A204.1 (cell line): Measurements from ENCODE around the gene CCL8.

Experiments
- FAIRE-seq: peaks from 2 replicates; lab custom pipeline; 2012; peaks lifted over from hg19 to GRCh38; lab: Jason Lieb, UNC

The CCL8 gene

DNA sequence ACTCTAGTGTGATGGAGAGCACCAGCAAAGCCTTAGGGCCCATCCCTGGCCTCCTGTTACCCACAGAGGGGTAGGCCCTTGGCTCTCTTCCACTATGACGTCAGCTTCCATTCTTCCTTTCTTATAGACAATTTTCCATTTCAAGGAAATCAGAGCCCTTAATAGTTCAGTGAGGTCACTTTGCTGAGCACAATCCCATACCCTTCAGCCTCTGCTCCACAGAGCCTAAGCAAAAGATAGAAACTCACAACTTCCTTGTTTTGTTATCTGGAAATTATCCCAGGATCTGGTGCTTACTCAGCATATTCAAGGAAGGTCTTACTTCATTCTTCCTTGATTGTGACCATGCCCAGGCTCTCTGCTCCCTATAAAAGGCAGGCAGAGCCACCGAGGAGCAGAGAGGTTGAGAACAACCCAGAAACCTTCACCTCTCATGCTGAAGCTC, at the start of gene CCL8:
CCL8 (plus strand) TSS at position 397 of the 445 bp plus-strand sequence. CDS start 67 bp downstream, outside the sequence.
- no peak for FAIRE-seq

DNA sequence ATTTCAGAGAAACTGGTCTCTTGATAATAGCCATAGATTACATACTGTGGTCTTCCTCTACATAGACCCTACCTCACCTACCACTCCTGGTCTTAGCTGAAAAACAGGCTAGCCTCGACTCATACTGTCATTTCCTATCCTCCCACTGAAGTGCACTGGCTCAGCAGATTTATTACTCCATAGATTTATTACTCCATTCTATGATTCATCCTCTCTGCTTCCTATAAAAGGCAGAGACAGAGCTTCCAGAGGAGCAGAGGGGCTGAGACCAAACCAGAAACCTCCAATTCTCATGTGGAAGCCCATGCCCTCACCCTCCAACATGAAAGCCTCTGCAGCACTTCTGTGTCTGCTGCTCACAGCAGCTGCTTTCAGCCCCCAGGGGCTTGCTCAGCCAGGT, 49.3 kb upstream of the CCL8 start, which contains the start of gene CCL7:
CCL7 (plus strand) TSS at position 253 of the 400 bp plus-strand sequence; CDS start at position 323, 70 bp downstream.
- FAIRE-seq: no peak

DNA sequence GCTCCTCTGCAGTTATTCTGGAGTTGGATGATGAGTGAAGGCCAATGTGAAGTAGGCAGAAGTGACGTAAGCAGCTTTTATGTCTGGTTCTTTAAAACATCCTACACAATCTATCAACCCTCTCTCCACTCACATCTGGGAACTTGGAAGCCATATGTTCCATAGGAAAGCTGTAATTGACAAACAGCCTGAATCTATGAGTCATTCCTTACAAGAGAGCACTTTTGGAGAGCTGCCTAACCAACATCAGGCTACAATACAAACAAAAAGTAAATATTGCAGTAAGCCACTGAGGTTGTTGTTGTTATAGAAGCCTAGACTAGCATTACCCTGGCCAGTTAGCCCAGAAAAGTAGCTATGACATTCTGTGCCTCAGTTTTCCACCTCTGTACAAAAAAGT, 43.4 kb upstream of the CCL8 start:
- FAIRE-seq: no peak

DNA sequence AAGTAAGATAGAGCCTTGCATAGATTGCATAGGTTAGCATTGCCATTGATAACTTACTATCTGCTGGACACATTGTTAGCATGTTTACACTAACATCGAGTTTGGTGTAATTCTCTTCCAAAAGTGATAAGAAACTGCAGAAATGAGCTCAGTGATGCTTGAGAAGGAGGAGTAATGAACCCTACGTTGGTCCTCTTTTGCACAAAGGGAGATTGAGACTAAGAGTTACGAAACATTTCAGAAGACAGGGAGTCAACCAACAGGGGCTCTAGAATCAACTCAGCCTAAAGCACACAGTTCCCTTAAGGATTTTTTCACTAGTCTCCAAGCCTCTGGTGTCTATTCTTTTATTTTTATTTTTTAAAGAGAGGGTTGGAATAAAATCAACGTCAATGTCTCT, 42.4 kb upstream of the CCL8 start:
- FAIRE-seq: no peak

GRCh38 chr17:34283571-34283970, 35.7 kb upstream of the CCL8 start:
- no peak for FAIRE-seq

DNA sequence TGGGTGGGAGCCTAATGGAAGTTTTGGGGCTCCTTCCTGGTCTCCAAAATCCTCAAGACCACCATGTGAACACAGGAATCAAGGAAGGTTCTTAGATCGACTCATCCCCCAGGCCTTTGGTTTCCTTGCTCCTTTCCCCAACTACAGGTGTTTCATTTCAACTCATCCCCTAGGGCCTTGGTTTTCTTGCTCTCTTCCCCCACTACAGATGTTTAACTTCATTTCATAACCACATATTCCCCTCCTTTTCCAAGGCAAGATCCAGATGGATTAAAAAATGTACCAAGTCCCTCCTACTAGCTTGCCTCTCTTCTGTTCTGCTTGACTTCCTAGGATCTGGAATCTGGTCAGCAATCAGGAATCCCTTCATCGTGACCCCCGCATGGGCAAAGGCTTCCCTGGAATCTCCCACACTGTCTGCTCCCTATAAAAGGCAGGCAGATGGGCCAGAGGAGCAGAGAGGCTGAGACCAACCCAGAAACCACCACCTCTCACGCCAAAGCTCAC, 33.9 kb upstream of the CCL8 start, which contains the start of gene CCL11:
CCL11 (plus strand) TSS at position 457 of the 507 bp plus-strand sequence. CDS start 67 bp downstream, outside the sequence.
- FAIRE-seq: no peak

- FAIRE-seq: no peak
Observed at GRCh38 chr17:34287875-34288274, 31.4 kb upstream of the CCL8 start.

- FAIRE-seq: no peak
Observed at GRCh38 chr17:34290586-34290985, 28.6 kb upstream of the CCL8 start.

- FAIRE-seq: no peak
Observed at GRCh38 chr17:34291721-34292348, 27.4 kb upstream of the CCL8 start.

- no peak for FAIRE-seq
Observed at GRCh38 chr17:34299027-34299426, 20.2 kb upstream of the CCL8 start.

DNA sequence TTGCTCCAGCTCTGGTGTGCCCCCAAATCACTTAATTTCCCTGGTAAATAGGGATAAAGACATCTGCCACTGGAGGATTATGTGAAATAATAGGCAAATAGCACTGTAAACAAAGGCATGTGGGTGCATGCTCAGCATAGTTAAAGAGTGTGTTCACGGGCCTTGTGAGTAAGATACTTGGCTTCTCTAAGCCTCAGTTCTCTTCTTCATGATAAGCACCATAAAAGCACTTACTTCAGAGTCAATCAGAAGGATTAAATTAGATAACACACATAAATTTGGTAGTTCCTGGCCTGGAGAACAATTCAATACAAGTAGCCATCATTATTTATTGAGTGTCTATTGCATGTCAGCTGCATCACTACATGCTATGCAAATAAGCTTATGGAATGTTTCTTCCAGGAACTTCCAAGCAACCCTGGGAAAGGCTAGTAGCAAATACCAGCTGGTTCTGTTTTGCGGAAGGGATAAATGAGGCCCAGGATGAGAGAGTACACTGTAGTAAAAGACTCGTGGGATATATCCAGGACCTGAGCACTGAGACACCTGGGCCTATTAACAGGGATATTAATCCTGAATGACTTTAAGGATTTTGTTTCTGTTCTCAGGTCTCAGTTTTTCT, 19.2 kb upstream of the CCL8 start:
- FAIRE-seq: no peak

DNA sequence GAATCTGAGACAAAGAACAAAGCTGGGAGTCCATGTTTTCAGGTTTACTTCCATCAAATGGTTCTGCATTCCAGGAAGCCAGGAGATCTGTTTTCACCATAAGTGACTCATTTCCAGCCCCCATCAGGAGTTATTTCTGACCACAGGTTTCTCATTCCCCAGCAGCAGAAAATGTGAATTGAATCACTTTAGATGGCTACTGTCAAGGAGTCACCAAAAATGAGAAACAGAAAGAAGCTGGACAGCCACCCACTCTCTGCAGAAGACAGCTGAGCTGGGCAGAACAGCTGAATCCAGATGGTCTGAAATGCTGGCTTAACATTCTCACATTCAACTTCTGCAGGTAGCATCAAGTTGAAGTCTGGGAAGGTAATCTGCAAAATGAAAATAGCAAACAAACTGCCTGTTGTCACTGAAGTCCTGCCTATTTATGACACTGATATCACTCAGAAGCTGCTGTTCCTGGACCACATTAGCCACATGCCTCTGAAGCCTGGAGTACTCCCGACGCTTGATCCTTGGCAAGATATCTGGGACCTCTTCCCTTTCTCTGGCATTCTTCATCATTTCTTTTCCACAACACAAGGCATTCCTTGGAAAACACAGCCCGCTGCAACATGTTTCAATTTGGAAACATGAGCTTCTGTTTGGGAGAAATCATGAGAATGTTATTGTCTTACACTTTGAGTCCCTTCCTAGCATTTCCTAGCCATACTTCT, 18.4 kb upstream of the CCL8 start:
- no peak for FAIRE-seq

- FAIRE-seq: no peak
Observed at GRCh38 chr17:34301986-34302385, 17.2 kb upstream of the CCL8 start.

- no peak for FAIRE-seq
Observed at GRCh38 chr17:34302636-34303035, 16.6 kb upstream of the CCL8 start.

GRCh38 chr17:34303606-34304005, 15.6 kb upstream of the CCL8 start:
- FAIRE-seq: no peak

DNA sequence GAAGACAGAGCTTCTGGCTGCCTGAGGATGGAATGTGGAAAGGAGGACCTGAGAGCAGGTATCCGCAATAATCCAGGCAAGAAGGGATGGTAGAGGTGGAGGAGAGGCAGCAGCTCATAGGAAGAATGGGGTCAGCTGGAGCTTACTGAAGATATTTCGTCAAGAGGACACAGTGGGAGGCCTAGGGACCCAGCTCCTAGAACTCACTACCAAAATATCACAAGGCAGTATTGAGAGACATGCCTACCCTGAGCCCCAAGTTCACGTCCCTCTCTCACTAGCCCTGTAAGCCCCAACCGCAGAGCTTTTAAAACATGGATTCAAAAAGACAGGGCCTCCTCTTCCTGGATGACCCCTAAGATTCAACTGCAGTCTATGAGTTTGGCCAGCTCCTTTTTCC, 14.2 kb upstream of the CCL8 start:
- no peak for FAIRE-seq

GRCh38 chr17:34305606-34306005, 13.6 kb upstream of the CCL8 start:
- FAIRE-seq: no peak

DNA sequence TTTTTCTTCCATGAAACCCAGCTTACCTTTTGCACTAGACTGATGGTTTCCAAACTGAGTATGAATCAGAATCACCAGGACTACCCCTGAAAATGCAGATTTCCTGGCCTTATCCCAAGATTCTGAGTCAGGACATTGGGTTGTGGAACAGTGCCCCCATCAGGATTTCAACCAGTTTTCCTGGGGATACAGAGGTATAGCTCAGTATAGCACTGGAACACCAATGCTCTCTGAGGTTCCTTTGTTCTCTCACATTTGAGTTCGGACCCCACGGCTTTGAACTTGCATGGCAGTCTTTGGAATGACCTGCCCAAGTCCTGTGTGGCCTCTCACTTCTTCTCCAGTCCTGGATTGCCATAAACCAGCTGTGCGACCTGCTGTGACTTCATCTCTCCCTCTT, 12.8 kb upstream of the CCL8 start:
- FAIRE-seq: no peak

DNA sequence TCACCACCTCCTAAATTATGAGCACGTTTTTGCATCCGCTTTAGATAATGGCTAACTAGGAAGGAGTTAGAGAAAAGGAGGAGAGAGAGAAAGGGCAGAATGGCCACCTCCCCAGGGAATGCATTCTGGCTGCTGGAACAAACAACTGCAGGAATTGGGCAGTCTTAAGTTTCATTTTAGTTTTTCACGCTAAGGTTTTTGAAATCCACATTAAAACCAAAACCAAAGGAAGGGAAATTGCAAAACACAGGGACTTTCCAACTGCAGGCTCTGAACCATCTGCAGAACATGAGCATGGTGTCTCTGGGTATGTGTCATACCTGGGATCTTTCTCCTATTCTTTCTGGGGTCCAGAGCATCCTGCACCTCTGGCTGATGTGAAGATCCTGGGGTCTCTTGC, 12.1 kb upstream of the CCL8 start:
- FAIRE-seq: no peak

DNA sequence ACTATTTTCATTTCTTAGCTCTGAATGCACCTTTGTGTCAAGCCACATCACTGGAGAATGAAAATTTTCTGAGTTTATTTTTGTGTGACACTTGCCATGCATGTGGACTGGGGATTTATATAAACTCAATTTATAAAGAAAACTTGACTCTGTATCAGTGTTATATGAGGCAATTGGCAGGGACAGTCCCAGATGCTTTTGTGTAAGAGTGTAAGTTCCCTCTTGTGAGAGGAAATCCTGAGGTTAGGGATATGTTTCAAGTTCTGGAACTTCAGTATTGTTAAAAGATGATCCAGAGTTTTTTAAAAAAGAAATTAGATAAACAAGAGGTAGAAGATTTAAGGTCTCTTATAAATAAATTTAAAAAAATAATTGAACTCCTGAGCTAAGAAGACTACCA, 10.9 kb upstream of the CCL8 start:
- FAIRE-seq: no peak

GRCh38 chr17:34311291-34311690, 7.9 kb upstream of the CCL8 start:
- FAIRE-seq: no peak

DNA sequence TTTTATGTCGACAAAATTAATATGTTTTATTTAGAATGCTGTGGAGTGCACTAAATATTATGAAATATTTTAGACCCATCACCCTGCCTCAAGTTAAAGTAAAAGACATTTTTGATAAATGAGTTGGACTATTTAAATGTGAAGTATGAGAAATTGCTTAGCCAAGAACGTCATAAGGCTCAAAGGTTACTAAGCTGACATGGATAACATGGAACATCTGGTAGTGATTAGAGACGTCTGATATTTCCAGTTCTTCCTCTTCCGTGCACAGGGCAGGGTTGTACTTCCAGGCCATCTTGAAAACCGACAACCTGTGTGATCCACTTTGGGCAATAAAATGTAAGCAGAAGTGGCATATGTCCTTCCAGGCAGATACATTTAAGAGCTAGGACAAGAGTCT, 7.2 kb upstream of the CCL8 start:
- no peak for FAIRE-seq

GRCh38 chr17:34313164-34313563, 6.1 kb upstream of the CCL8 start:
- FAIRE-seq: no peak
